ENCODE data around the gene PSMG1. TPM values are rescaled to one million over a fixed set of nuclear protein-coding genes. Genes with fewer than 3 reads are reported as not detected.

The PSMG1 gene
- total and polyA plus RNA-seq, 9 of the 15 experiments (the other 6 are each of a cell fraction or from before 2014, with no cell fraction given), result 54.5 to 427 (median 328) TPM

Other genes starting within 250 kb of the PSMG1 start
- gene BRWD1, start 130.2 kb upstream of the PSMG1 start, total RNA-seq (2014; rRNA removed), result 29.8 and 34.1 TPM in 2 replicates
- 60.2 and 70.5 TPM in 2 replicates for gene BRWD1, start 130.2 kb upstream of the PSMG1 start, total RNA-seq (2014; rRNA removed; fragmentation: Illumina TruSeq; extraction: Trizol)
- 45.4 and 48.3 TPM in 2 replicates for gene BRWD1, start 130.2 kb upstream of the PSMG1 start, total RNA-seq (2015; rRNA removed; fragmentation: Illumina TruSeq; extraction: Trizol)
- gene BRWD1, start 130.2 kb upstream of the PSMG1 start, total RNA-seq (2021), result 40.5 and 42.4 TPM in 2 replicates
- gene BRWD1, start 130.2 kb upstream of the PSMG1 start, polyA plus RNA-seq (2011; rRNA removed), result 27.8 and 39.5 TPM in 2 replicates
- 23.0 and 25.3 TPM in 2 replicates for gene BRWD1, start 130.2 kb upstream of the PSMG1 start, polyA plus RNA-seq (2014; fragmentation: Illumina TruSeq; extraction: Trizol)
- gene BRWD1, start 130.2 kb upstream of the PSMG1 start, polyA plus RNA-seq (2014; fragmentation: Nextera tagmentation; extraction: Ambion mirVana), result 10 to 100 TPM; 10.1 to 11.2 TPM
- gene BRWD1, start 130.2 kb upstream of the PSMG1 start, polyA plus RNA-seq (2014; rRNA removed), result 22.9 and 28.0 TPM in 2 replicates
- gene HMGN1, start 165.6 kb upstream of the PSMG1 start, total RNA-seq (2014; rRNA removed), result 440 and 497 TPM in 2 replicates
- gene HMGN1, start 165.6 kb upstream of the PSMG1 start, total RNA-seq (2014; rRNA removed; fragmentation: Illumina TruSeq; extraction: Trizol), result 567 and 664 TPM in 2 replicates
- 577 and 626 TPM in 2 replicates for gene HMGN1, start 165.6 kb upstream of the PSMG1 start, total RNA-seq (2015; rRNA removed; fragmentation: Illumina TruSeq; extraction: Trizol)
- 524 and 567 TPM in 2 replicates for gene HMGN1, start 165.6 kb upstream of the PSMG1 start, total RNA-seq (2021)
- 329 and 455 TPM in 2 replicates for gene HMGN1, start 165.6 kb upstream of the PSMG1 start, polyA plus RNA-seq (2011; rRNA removed)
- 478 and 498 TPM in 2 replicates for gene HMGN1, start 165.6 kb upstream of the PSMG1 start, polyA plus RNA-seq (2014; fragmentation: Illumina TruSeq; extraction: Trizol)
- 100 to 1,000 TPM; 124 to 158 TPM for gene HMGN1, start 165.6 kb upstream of the PSMG1 start, polyA plus RNA-seq (2014; fragmentation: Nextera tagmentation; extraction: Ambion mirVana)
- gene HMGN1, start 165.6 kb upstream of the PSMG1 start, polyA plus RNA-seq (2014; rRNA removed), result 539 and 577 TPM in 2 replicates